Iris pigment epithelial cell (primary cell): ENCODE results near the gene TBC1D20.
"Not testable (repeated sequence)": the region's sequence is repeated elsewhere in the genome, so short reads cannot be mapped to it uniquely, and the experiment has no call there.

ENCODE experiments used
- DNase-seq: peaks from one replicate; pipeline ENCODE4 v3.0.0-alpha.2; 2011; ENCODE audit warnings: low read depth

The TBC1D20 gene

GRCh38 chr20:462199-462991 lies at the start of gene TBC1D20:
Gene TBC1D20, minus strand, starts transcription at chr20:462533. Its CDS starts 128 bp downstream, at chr20:462405.
- peak; percentile 84 for DNase-seq

- DNase-seq, result not testable (repeated sequence)
These were observed 48.2 kb upstream of the TBC1D20 start for GRCh38 chr20:510328-511057.

- DNase-seq, result peak; percentile 11
These were observed 46.0 kb upstream of the TBC1D20 start for GRCh38 chr20:508364-508787.

- DNase-seq, result no peak
These were observed 45.5 kb upstream of the TBC1D20 start for GRCh38 chr20:507761-508332.

- DNase-seq, result no peak
These were observed 44.8 kb upstream of the TBC1D20 start for GRCh38 chr20:507006-507758.

- peak; percentile 39 for DNase-seq
These were observed 42.3 kb upstream of the TBC1D20 start for GRCh38 chr20:504632-505075.

GRCh38 chr20:503048-503737 lies 40.9 kb upstream of the TBC1D20 start:
- DNase-seq, result no peak

- no peak for DNase-seq
These were observed 35.6 kb upstream of the TBC1D20 start for GRCh38 chr20:497979-498378.

GRCh38 chr20:496126-496696 lies 33.9 kb upstream of the TBC1D20 start:
- DNase-seq, result peak; percentile 85

GRCh38 chr20:492159-492558 lies 29.8 kb upstream of the TBC1D20 start:
- DNase-seq, result no peak

- no peak for DNase-seq
These were observed 25.3 kb upstream of the TBC1D20 start for GRCh38 chr20:487655-488054.

GRCh38 chr20:483815-484644 lies 21.7 kb upstream of the TBC1D20 start:
- no peak for DNase-seq

GRCh38 chr20:481167-481566 lies 18.8 kb upstream of the TBC1D20 start:
- no peak for DNase-seq

- DNase-seq, result no peak
These were observed 17.7 kb upstream of the TBC1D20 start for GRCh38 chr20:480044-480443.

- DNase-seq, result peak; percentile 17
These were observed 17.2 kb upstream of the TBC1D20 start for GRCh38 chr20:479487-479886.

GRCh38 chr20:478949-479429 lies 16.7 kb upstream of the TBC1D20 start:
- DNase-seq, result peak; percentile 68

GRCh38 chr20:478010-478948 lies 15.9 kb upstream of the TBC1D20 start:
- DNase-seq, result peak; percentile 82

- not testable (repeated sequence) for DNase-seq
These were observed 14.4 kb upstream of the TBC1D20 start for GRCh38 chr20:476561-477249.
